Measurements from ENCODE around the gene FRY. TPM values are rescaled to one million over a fixed set of nuclear protein-coding genes. Genes with fewer than 3 reads are reported as not detected.

Gene FRY
- total and polyA plus RNA-seq, 8 donors = 5.6 to 27.9 (median 21.1) TPM

DNA sequence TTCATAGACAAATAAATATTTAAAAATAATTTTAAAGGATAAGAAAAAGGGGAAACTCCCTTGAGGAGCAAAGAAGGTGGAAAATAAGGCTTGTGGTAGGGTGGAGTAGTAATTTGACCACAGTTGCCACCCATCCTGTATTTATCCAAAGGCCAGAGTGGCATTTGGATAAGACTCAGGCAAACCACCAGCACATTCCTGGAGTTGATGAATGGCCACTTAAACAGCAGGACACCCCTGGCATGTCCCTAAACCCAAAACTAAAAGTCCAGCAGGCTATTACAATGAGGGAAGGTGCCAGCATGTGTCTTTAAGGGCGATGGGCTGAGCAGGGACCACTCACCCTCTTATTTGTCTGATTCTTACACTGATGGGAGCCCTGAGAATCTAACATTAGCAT is 9.8 kb upstream of the FRY start:
- FAIRE-seq (no peak), ATAC-seq (no peak), DNase-seq (no peak)
- Histone ChIP-seq H3K4me3 (no peak overlapping the region), H3K36me3 (no peaks in the 10 kb centered on the region), H3K9me3 (no peaks in the 10 kb centered on the region), H3K4me1 (no peaks in the 10 kb centered on the region), H3K27me3 (no peaks in the 10 kb centered on the region), H3K27ac (no peak overlapping the region)
- intact Hi-C loops (cut with DNase I) = no loop called here
- WGBS, 2 donors = 84 to 95% methylated on average over 1 of the region's 1 CpG
- TF ChIP-seq, protein P1, sequence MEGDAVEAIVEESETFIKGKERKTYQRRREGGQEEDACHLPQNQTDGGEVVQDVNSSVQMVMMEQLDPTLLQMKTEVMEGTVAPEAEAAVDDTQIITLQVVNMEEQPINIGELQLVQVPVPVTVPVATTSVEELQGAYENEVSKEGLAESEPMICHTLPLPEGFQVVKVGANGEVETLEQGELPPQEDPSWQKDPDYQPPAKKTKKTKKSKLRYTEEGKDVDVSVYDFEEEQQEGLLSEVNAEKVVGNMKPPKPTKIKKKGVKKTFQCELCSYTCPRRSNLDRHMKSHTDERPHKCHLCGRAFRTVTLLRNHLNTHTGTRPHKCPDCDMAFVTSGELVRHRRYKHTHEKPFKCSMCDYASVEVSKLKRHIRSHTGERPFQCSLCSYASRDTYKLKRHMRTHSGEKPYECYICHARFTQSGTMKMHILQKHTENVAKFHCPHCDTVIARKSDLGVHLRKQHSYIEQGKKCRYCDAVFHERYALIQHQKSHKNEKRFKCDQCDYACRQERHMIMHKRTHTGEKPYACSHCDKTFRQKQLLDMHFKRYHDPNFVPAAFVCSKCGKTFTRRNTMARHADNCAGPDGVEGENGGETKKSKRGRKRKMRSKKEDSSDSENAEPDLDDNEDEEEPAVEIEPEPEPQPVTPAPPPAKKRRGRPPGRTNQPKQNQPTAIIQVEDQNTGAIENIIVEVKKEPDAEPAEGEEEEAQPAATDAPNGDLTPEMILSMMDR (IDR thresholded peaks at IDR 0.05) = no peak

DNA sequence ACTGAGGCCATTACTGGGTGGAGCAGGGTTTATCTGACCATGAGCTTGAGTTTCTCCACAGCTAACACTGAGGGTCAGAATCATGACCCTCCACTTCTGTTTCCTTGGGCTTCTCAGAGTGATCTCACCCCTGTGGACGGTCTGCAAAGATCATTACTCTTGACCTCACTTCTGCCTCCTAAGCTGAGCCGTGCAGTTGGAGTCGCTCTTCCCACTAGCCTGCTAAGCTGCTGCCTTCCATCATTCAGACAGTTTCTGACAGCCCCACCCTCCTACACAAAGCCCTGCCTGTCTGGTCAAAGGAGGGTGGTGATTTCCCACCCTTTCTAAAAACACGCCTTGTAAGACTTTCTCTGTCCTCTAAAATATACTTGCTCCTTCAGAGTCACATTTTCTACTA is 9.3 kb upstream of the FRY start:
- H3K27me3 ChIP-seq = no peaks in the 10 kb centered on the region
- DNase-seq (no peak), ATAC-seq (no peak), FAIRE-seq (no peak)
- 80 to 83% methylated on average over 4 of the region's 4 CpGs for WGBS, 2 donors
- no peaks in the 10 kb centered on the region for H3K9me3 ChIP-seq
- no peaks in the 10 kb centered on the region for H3K36me3 ChIP-seq
- no peak overlapping the region for H3K27ac ChIP-seq
- H3K4me3 ChIP-seq = no peak overlapping the region
- TF ChIP-seq, protein P1 (IDR thresholded peaks at IDR 0.05) = no peak
- intact Hi-C loops (cut with DNase I) = no loop called here
- no peaks in the 10 kb centered on the region for H3K4me1 ChIP-seq

DNA sequence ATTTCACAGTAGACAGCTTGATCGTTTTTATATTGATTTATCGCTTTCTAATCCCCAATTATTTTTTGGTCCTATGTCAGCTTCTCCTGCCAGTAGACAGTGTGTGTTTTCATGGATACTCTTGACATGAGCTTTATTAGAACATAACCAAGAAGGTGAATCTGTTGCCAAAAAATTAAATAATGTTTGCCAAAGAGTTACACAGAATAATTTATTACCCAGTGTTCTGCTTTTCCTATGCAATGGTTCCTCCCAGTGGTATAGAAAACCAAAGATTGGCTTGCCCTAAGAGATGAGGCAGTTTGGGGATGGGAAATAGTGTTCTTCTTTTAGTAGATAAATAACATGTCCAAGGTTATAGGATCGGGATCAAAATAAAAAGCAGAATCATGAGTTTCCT is 8.5 kb upstream of the FRY start:
- no peaks in the 10 kb centered on the region for H3K36me3 ChIP-seq
- WGBS, 2 donors = 57 to 58% methylated on average over 3 of the region's 3 CpGs
- no peak overlapping the region for H3K27ac ChIP-seq
- no peak overlapping the region for H3K4me3 ChIP-seq
- DNase-seq (no peak), ATAC-seq (no peak), FAIRE-seq (no peak)
- H3K9me3 ChIP-seq = no peaks in the 10 kb centered on the region
- intact Hi-C loops (cut with DNase I) = no loop called here
- TF ChIP-seq, protein P1 (IDR thresholded peaks at IDR 0.05) = no peak
- H3K27me3 ChIP-seq = no peaks in the 10 kb centered on the region
- no peaks in the 10 kb centered on the region for H3K4me1 ChIP-seq

DNA sequence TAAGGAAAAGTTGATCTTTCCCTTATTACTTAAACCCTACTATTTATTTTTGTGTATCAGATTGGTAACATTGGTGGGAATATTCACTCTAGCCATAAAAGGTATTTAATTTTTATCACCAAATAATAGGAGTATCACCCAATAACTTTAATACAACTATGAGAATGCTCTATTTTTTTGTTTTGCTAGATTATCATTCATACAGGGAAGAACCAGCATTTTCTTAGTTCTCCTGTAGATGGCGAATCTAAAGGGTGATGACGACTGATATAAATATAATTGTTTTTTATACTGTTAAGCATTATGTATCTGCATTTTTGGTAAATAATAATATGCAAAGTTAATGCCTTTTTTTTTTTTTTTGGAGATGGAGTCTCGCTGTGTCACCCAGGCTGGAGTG is 7.9 kb upstream of the FRY start:
- DNase-seq (no peak), ATAC-seq (no peak), FAIRE-seq (no peak)

DNA sequence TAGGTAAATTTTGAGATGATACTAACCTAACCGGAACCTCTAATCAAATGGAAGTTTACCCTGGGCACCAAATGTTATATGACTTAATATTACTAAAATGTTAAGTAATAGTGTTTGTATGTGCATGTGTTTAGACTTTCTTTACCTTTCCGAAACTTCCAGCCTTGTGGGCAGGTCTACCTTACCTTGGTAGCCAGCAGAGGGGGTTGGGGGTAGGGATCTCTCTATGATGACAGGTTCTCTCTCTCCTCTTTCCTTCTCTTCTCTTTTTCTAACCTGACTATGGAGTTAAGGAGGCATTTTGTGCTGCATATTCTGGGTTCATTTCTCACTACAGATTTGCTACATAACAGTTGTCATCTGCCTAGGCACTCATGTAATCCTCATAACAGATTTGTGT is 6.8 kb upstream of the FRY start:
- no peaks in the 10 kb centered on the region for H3K9me3 ChIP-seq
- no peak for FAIRE-seq
- DNase-seq = no peak
- H3K27ac ChIP-seq = no peak overlapping the region
- TF ChIP-seq, protein P1 (IDR thresholded peaks at IDR 0.05) = no peak
- WGBS, 2 donors = 93 to 94% methylated on average over 2 of the region's 2 CpGs
- H3K36me3 ChIP-seq = no peaks in the 10 kb centered on the region
- ATAC-seq = no peak
- H3K4me1 ChIP-seq = no peaks in the 10 kb centered on the region
- H3K4me3 ChIP-seq = no peak overlapping the region
- intact Hi-C loops (cut with DNase I) = no loop called here
- no peaks in the 10 kb centered on the region for H3K27me3 ChIP-seq

More for the DNA sequence above, 7.9 kb upstream of the FRY start:
- Histone ChIP-seq H3K4me3 (no peak overlapping the region), H3K4me1 (no peaks in the 10 kb centered on the region), H3K27me3 (no peaks in the 10 kb centered on the region), H3K27ac (no peak overlapping the region), H3K9me3 (no peaks in the 10 kb centered on the region), H3K36me3 (no peaks in the 10 kb centered on the region)
- intact Hi-C loops (cut with DNase I) = no loop called here
- TF ChIP-seq, protein P1 (IDR thresholded peaks at IDR 0.05) = no peak
- 95 to 96% methylated on average over 3 of the region's 3 CpGs for WGBS, 2 donors
